Thymus (tissue), 11 donors: ENCODE results near the gene EML1. TPM values are rescaled to one million over a fixed set of nuclear protein-coding genes. Genes with fewer than 3 reads are reported as not detected.

Experiments
- DNase-seq, 9 donors: peaks; one replicate each; pipeline ENCODE4 v3.0.0-alpha.2; 2013; ENCODE audit warnings: low spot score in 9 of 9, low read depth in 6 of 9, missing footprints in 1 of 9
- H3K27ac ChIP-seq, 2 donors: one replicate each; pipeline ENCODE4 v1.5.1; 2013; ENCODE audit warnings: control low read depth in 1 of 2, low read depth in 1 of 2, low read length in 1 of 2, mild to moderate bottlenecking in 1 of 2, moderate library complexity in 1 of 2
- H3K27me3 ChIP-seq, 2 donors: one replicate each; pipeline ENCODE4 v1.5.1; 2013; ENCODE audit warnings: low read length in 1 of 2; ENCODE audit not compliant: control insufficient read depth in 2 of 2, insufficient read depth in 1 of 2
- H3K36me3 ChIP-seq, 2 donors: one replicate each; pipeline ENCODE4 v1.5.1; 2013; ENCODE audit warnings: low read length in 1 of 2, mild to moderate bottlenecking in 1 of 2, moderate library complexity in 1 of 2; ENCODE audit not compliant: control insufficient read depth in 2 of 2, insufficient read depth in 2 of 2
- H3K4me1 ChIP-seq, 2 donors: one replicate each; pipeline ENCODE4 v1.5.1; 2013; ENCODE audit warnings: low read length in 2 of 2; ENCODE audit not compliant: control insufficient read depth in 2 of 2, insufficient read depth in 2 of 2
- H3K4me3 ChIP-seq, 2 donors: one replicate each; pipeline ENCODE4 v1.5.1; 2013; ENCODE audit warnings: low read length in 2 of 2, control low read depth in 1 of 2, mild to moderate bottlenecking in 1 of 2
- H3K9me3 ChIP-seq, 2 donors: one replicate each; pipeline ENCODE4 v1.5.1; 2013; ENCODE audit warnings: low read length in 1 of 2, mild to moderate bottlenecking in 1 of 2; ENCODE audit not compliant: control insufficient read depth in 2 of 2, insufficient read depth in 1 of 2
- WGBS: extraction: QIAGEN DNeasy Blood & Tissue Kit; methylation state at CpG from one replicate; pipeline ENCODE4 v1.1.7; 2013; 5-methylcytosine and 5-hydroxymethylcytosine counted together
- polyA plus RNA-seq: library from polyadenylated mRNA; stranded (reverse); fragments of 200-250 nt; gene quantifications from one replicate; pipeline ENCODE4 v1.2.3, GENCODE V29; 2013
- total RNA-seq: library from RNA; stranded (reverse); fragments of 120-200 nt; gene quantifications from one replicate; pipeline ENCODE4 v1.2.4, GENCODE V29; 2013
- donor health status: healthy.

Gene EML1
- total and polyA plus RNA-seq, 2 donors, result 1.7 to 2.7 TPM

DNA sequence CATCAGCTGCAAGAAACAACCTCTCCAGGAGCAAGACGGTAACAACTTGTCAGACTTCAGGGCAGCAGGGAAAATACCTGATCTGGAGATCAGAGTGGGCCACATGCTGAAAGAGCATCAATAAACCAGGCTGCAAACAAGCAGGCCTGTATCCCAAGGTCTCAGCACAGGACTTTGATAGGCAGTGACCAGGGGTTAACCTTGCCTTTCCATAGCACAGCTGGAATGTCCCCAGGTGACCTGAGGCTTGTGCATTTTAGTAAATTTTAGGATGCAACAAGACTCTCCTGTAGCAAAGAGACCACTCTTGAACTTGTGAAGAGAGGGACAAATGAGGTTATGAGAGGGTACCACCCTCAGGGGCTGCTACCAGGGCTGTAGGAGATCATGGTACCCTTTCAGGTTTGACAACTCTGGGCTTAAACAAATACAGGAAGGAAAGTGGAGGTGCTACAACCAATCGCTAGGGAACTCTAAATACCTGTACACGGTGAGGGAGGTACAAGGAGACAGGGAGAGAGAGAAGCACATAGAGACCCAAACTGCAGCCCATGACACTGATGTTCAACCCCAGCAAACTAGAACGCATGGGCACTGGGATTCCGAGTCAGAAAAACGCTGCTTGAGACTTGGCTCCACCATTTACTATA, 176.6 kb downstream of the EML1 start:
- WGBS, result 90% methylated on average over 6 of the region's 6 CpGs
- no peak for DNase-seq
- H3K27ac ChIP-seq, result no peak overlapping the region
- peaks cover 0 to 9% of the 10 kb centered on the region in 2 donors for H3K9me3 ChIP-seq
- H3K36me3 ChIP-seq, result no peaks in the 10 kb centered on the region
- no peak overlapping the region for H3K4me3 ChIP-seq
- peaks cover 7 to 37% of the 10 kb centered on the region in 2 donors for H3K27me3 ChIP-seq
- peaks cover 0 to 9% of the 10 kb centered on the region in 2 donors for H3K4me1 ChIP-seq

DNA sequence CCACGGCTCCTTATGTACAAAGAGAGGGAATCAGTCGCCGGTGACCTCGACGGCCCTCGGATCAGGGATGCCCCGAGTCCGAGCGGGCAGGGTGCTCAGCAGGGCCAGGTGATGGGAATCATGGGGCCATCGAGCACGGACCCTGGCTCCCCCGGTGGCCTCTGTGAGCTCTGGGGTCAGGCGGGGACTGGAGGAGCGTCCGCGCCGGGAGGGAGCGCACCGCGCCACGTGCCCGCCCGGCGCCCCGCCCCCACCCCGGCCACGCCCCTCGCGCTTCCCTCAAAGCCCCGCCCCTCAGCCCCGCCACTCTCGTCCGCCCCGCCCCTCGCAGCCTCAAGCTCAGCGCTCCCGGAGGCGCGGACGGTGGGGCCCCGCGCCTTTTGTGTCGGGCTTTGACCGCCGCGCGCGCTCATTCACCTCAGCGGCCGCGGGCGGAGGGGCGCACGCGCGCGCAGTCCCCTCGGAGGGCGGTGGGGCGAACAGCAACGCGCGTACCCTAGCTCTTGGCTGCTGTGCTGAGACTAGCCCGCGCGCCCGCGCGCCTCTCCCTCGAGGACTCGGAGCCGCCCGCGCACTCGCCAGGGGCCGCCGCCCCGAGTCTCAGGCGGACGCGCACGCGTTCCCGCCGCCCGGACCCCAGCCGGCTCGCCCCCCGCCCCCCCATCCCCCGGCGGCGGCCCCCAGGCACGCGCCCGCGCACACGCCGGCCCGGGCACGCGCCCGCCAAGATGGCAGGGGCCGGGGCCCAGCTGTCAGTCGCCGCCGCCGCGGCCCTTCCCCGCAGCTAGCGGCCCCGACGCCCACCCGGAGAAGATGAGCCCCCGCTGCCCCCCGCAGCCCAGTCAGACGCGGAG, 178.1 kb downstream of the EML1 start:
- 3% methylated on average over 117 of the region's 117 CpGs for WGBS
- H3K27me3 ChIP-seq, result peaks cover 7 to 37% of the 10 kb centered on the region in 2 donors

DNA sequence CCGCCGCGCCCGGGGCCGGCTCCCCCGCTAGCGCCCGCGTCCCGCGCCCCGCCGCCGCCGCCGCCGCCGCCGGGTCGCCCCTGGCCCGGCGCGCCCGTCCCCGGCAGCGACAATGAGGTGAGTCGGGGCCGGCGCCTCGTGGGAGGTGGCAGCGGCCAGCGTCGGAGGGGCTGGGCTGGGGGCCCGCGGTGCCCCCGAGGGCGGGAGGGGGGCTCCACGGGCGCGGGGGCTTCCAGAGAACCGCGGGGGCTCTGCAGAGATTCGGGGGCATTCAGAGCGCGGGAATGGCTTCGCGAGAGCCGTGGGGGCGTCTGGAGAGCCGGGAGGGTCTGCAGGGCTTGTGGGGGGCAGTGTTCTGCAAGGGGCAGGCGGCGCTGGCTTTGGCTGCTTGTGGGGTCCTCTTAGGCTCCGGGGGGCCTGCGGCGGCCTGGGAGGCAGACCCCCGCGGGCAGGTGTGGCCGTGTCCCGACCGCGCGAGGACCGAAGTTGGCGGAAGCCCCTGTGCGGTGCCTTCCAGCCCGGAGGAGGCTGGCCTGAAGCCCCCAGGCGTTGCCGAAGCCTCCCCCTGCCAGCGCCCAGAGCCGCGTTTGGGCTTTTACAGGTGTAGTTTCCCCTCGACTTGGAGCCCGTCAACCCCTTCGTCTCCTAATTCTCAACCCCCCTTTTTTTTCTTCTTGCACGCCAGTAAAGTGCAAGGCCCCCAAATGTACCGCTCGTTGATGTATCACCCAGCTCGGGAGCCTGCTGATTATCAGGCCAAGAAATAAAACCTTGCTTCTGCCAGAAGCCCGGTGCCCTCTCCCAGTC, 178.9 kb downstream of the EML1 start:
- WGBS, result under 1% methylated on average over 79 of the region's 79 CpGs
- Histone ChIP-seq H3K4me3 (peak overlapping the region; percentile 74 to 89), H3K36me3 (no peaks in the 10 kb centered on the region), H3K27ac (peak overlapping the region; percentile 48 to 62), H3K9me3 (peaks cover 0 to 11% of the 10 kb centered on the region in 2 donors), H3K4me1 (peaks cover 0 to 9% of the 10 kb centered on the region in 2 donors), H3K27me3 (peaks cover 7 to 32% of the 10 kb centered on the region in 2 donors)
- DNase-seq, result peak in 5 of 9 donors; percentile 13 to 58 (median 25)

More for the DNA sequence above, 178.1 kb downstream of the EML1 start:
- Histone ChIP-seq H3K36me3 (no peaks in the 10 kb centered on the region), H3K4me3 (peak overlapping the region; percentile 74 to 89), H3K4me1 (peaks cover 0 to 9% of the 10 kb centered on the region in 2 donors), H3K9me3 (peaks cover 0 to 11% of the 10 kb centered on the region in 2 donors), H3K27ac (peak overlapping the region; percentile 47 to 70)
- peak; percentile 51 to 91 (median 79) for DNase-seq

DNA sequence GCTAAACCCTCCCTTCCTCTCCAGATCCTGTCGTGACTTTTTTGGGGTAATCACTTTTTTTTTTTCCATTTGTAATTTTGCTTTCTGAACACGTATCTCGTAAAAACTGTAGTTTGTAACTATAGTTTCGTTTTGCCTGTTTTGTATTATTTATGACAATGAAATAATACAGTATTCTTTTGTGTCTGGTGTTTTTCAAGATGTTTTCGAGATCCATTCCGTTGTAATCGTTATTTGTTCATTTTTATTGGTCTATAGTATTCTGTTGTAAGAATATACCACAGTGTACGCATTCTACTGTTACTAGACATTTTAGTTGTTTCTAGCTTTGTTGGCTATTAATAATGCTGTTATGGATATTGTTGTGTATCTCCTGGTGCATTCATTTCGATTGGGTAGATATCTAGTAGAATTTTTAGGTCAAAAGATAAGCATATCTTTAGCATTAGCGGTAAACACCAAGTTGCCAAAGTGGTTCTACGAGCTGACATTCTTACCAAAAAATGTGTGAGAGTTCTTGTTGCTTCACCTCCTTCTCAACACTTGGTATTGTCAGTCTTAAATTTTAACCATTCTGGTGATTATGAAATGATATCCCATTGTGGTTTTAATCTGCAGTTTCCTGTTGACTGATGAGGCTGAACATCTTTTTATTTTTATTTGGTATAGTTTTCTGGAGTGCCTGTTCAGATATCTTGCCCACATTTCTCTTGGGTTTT, 179.7 kb downstream of the EML1 start:
- DNase-seq, result no peak
- no peaks in the 10 kb centered on the region for H3K36me3 ChIP-seq
- 59% methylated on average over 11 of the region's 11 CpGs for WGBS
- peaks cover 0 to 9% of the 10 kb centered on the region in 2 donors for H3K4me1 ChIP-seq
- peaks cover 7 to 27% of the 10 kb centered on the region in 2 donors for H3K27me3 ChIP-seq
- no peak overlapping the region for H3K27ac ChIP-seq
- peaks cover 0 to 15% of the 10 kb centered on the region in 2 donors for H3K9me3 ChIP-seq
- H3K4me3 ChIP-seq, result peak overlapping the region; percentile 74 to 89

DNA sequence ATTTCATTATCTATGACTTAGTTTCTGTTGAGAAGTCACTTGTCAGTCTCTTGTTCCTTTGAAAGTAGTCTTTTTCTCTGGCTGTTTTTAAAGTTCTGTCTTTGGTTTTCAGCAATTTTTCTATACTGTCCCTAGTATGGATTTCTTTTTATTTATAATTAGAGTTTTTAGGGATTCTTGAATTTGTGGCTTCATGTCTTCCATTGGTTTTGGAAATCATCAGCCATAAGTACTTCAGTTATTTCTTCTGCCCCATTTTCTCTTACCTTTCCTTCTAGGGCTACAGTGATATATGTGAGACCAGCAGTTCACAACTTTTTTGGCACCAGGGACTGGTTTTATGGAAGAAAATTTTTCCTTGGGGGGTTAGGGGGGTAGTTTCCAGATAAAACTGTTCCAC, 182.0 kb downstream of the EML1 start:
- no peak for DNase-seq
- H3K4me3 ChIP-seq, result no peak overlapping the region
- H3K36me3 ChIP-seq, result no peaks in the 10 kb centered on the region

DNA sequence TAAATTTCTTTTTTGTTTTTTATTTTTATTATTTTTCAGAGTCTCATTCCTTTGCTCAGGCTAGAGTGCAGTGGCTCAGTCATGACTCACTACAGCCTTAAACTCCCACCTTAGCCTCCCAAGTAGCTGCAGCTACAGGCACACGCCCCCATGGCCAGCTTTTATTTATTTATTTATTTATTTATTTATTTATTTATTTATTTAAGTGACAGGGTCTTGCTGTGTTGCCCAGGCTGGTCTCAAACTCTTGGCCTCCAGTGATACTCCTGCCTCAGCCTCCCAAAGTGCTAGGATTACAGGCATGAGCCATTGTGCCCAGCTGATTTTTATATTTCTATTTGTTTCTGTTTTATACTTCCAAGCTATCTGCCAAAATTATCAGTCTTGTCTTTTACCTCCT, 182.8 kb downstream of the EML1 start:
- peaks cover 0 to 9% of the 10 kb centered on the region in 2 donors for H3K9me3 ChIP-seq
- peaks cover 0 to under 1% of the 10 kb centered on the region in 2 donors for H3K27me3 ChIP-seq
- no peak overlapping the region for H3K4me3 ChIP-seq
- H3K27ac ChIP-seq, result no peak overlapping the region
- 96% methylated on average over 1 of the region's 1 CpG for WGBS
- peaks cover 0 to 6% of the 10 kb centered on the region in 2 donors for H3K4me1 ChIP-seq
- DNase-seq, result no peak
- no peaks in the 10 kb centered on the region for H3K36me3 ChIP-seq

More for the DNA sequence above, 182.0 kb downstream of the EML1 start:
- Histone ChIP-seq H3K4me1 (peaks cover 0 to 9% of the 10 kb centered on the region in 2 donors), H3K27ac (no peak overlapping the region), H3K9me3 (peaks cover 0 to 15% of the 10 kb centered on the region in 2 donors), H3K27me3 (peaks cover 0 to 9% of the 10 kb centered on the region in 2 donors)

DNA sequence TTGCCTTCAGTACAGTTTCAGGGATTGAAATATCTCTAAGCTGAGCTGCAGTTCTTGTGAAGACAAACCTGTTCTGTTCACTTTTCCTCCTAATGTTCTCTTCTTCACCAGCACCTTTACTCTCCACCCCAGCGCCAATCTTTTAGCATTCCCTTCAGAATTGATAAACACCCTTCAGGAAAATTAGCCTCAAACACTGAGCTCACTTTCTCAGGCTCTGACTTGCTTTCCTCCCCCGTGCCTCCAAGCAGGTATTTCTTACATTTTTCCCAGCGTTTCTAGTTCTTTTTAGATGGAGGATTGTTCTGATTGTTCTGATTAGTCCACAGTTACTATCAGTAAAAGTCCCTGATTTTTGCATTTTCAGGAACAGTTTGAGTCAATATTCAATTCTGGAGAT, 183.5 kb downstream of the EML1 start:
- H3K27ac ChIP-seq, result no peak overlapping the region
- H3K4me3 ChIP-seq, result no peak overlapping the region
- WGBS, result 98% methylated on average over 3 of the region's 3 CpGs
- peaks cover 0 to 8% of the 10 kb centered on the region in 2 donors for H3K9me3 ChIP-seq
- no peak for DNase-seq
- no peaks in the 10 kb centered on the region for H3K27me3 ChIP-seq
- H3K4me1 ChIP-seq, result peaks cover 0 to 5% of the 10 kb centered on the region in 2 donors
- H3K36me3 ChIP-seq, result no peaks in the 10 kb centered on the region

DNA sequence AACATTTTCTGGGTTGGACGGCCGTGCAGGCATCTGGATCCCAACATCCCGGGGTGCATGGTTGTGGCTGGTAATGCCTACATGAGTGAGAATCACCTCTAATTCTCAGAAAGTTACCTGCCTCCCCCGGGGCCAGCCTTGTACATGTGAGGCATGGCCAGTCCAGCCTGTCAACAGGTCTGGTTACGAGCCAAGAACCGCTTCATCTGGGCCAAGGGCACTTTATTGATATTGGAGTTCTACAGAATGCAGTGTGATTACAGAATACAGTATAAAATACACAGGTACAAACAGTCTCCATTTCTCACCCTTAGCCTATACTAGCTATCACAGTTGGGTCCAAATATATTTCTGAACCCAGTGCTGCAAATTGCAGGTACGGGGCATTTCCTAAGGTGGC, 187.1 kb downstream of the EML1 start:
- Histone ChIP-seq H3K27ac (no peak overlapping the region), H3K36me3 (no peaks in the 10 kb centered on the region), H3K4me3 (no peak overlapping the region), H3K4me1 (peaks cover 0 to 13% of the 10 kb centered on the region in 2 donors), H3K9me3 (peaks cover 0 to 4% of the 10 kb centered on the region in 2 donors), H3K27me3 (no peaks in the 10 kb centered on the region)
- DNase-seq, result no peak
- WGBS, result 97% methylated on average over 7 of the region's 7 CpGs
